Stimulated activated CD4-positive, alpha-beta T cell treated with anti-CD3 and anti-CD28 coated beads, Interleukin-2, amount 100 ng/mL, for 24 hours (primary cell): ENCODE results near the gene GRIN1.
A peak's percentile ranks its signal among the peaks of the same experiment; 100 is the strongest.

Source experiments
- DNase-seq, 2 donors: peaks; one replicate each; pipeline ENCODE4 v3.0.0-alpha.2; 2020

The GRIN1 gene

GRCh38 chr9:137138722-137139467, at the start of gene GRIN1:
GRIN1 (plus strand) TSS chr9:137139154; CDS start chr9:137139487, 333 bp downstream.
- peak in 1 of 2 donors; percentile 47 for DNase-seq

GRCh38 chr9:137089232-137089947, 49.6 kb upstream of the GRIN1 start:
- no peak for DNase-seq

- peak; percentile 86 for DNase-seq
These were observed 43.1 kb upstream of the GRIN1 start for GRCh38 chr9:137095664-137096517.

- DNase-seq, result no peak
These were observed 42.0 kb upstream of the GRIN1 start for GRCh38 chr9:137096785-137097546.

GRCh38 chr9:137097761-137098462, 41.0 kb upstream of the GRIN1 start:
- no peak for DNase-seq

GRCh38 chr9:137099231-137099630, 39.7 kb upstream of the GRIN1 start:
- no peak for DNase-seq

GRCh38 chr9:137103206-137103999, 35.6 kb upstream of the GRIN1 start:
- DNase-seq, result no peak

GRCh38 chr9:137105814-137106661, 32.9 kb upstream of the GRIN1 start:
- no peak for DNase-seq

GRCh38 chr9:137106662-137107250, 32.2 kb upstream of the GRIN1 start:
- no peak for DNase-seq

GRCh38 chr9:137107312-137107921, 31.5 kb upstream of the GRIN1 start:
- DNase-seq, result no peak

- no peak for DNase-seq
These were observed 31.0 kb upstream of the GRIN1 start for GRCh38 chr9:137107982-137108381.

- no peak for DNase-seq
These were observed 30.2 kb upstream of the GRIN1 start for GRCh38 chr9:137108608-137109249.

GRCh38 chr9:137109250-137110146, 29.5 kb upstream of the GRIN1 start:
- no peak for DNase-seq

- no peak for DNase-seq
These were observed 28.6 kb upstream of the GRIN1 start for GRCh38 chr9:137110147-137110910.

- no peak for DNase-seq
These were observed 27.8 kb upstream of the GRIN1 start for GRCh38 chr9:137110911-137111787.
